ENCODE data around the gene IDE. TPM values are rescaled to one million over a fixed set of nuclear protein-coding genes. Genes with fewer than 3 reads are reported as not detected.
A peak's percentile ranks its signal among the peaks of the same experiment; 100 is the strongest.

The IDE gene
- polyA plus RNA-seq, 3 donors: 10.7 to 21.8 (median 15.6) TPM

DNA sequence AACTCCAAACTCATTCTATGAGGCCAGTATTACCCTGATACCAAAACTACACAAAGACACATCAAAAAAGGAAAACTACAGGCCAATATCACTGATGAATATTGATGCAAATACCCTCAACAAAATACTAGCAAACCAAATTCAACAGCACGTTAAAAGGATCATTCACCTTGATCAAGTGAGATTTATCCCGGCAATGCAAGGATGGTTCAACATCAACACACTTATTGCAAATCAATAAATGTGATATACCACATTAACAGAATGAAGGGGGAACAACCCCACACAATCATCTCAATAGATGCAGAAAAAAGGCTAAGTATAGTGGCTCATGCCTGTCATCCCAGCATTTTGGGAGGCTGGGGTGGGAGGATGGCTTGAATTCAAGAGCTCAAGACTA is 19.9 kb downstream of the IDE start:
- Histone ChIP-seq H3K79me2 (ENCODE audit: insufficient read depth, low read length) (peaks cover 23% of the 10 kb centered on the region), H4K20me1 (ENCODE audit: insufficient read depth, low read length) (no peaks in the 10 kb centered on the region), H3K27me3 (ENCODE audit: control insufficient read depth in 2 of 2, insufficient read depth in 2 of 2, low read length in 2 of 2) (no peaks in the 10 kb centered on the region), H3K9ac (ENCODE audit: insufficient read depth, low read length, poor library complexity, severe bottlenecking) (no peak overlapping the region), H3K36me3 (replicated peaks in 1 of 2; ENCODE audit: control insufficient read depth in 1 of 2, insufficient read depth in 2 of 2, low read length in 2 of 2) (peaks cover 18 to 69% of the 10 kb centered on the region in 2 donors), H3K4me1 (ENCODE audit: control insufficient read depth in 1 of 2, insufficient read depth in 2 of 2, low read length in 2 of 2) (no peaks in the 10 kb centered on the region), H3K9me3 (replicated peaks in 1 of 2; ENCODE audit: control insufficient read depth in 1 of 2, insufficient read depth in 1 of 2, low read length in 2 of 2) (peaks cover 8 to 18% of the 10 kb centered on the region in 2 donors), H2AFZ (ENCODE audit: insufficient read depth, low read depth, low read length, poor library complexity, severe bottlenecking) (no peak overlapping the region), H3K4me2 (replicated peaks; ENCODE audit: extremely low read depth, low read length, poor library complexity, severe bottlenecking) (no peak overlapping the region), H3K4me3 (replicated peaks in 1 of 3; ENCODE audit: low read depth in 2 of 3, low read length in 3 of 3) (no peak overlapping the region), H3K27ac (ENCODE audit: low read depth in 1 of 2, low read length in 2 of 2) (no peak overlapping the region)
- Mint-ChIP-seq H3K36me3 (peaks cover 53 to 82% of the 10 kb centered on the region in 2 donors), H3K9me3 (peaks cover 15 to 32% (median 25%) of the 10 kb centered on the region in 7 donors), H3K27ac (no peak overlapping the region), H3K4me3 (no peak overlapping the region), H3K27me3 (ENCODE audit: low read depth in 3 of 3) (no peaks in the 10 kb centered on the region), H3K4me1 (peaks cover 2% of the 10 kb centered on the region)
- no peak for DNase-seq
- WGBS (ENCODE audit: insufficient coverage): 100% methylated on average over 1 of the region's 2 CpGs
- intact Hi-C loops (cut with micrococcal nuclease): no loop called here
- no peak for TF ChIP-seq CTCF (IDR thresholded peaks at IDR 0.05)

DNA sequence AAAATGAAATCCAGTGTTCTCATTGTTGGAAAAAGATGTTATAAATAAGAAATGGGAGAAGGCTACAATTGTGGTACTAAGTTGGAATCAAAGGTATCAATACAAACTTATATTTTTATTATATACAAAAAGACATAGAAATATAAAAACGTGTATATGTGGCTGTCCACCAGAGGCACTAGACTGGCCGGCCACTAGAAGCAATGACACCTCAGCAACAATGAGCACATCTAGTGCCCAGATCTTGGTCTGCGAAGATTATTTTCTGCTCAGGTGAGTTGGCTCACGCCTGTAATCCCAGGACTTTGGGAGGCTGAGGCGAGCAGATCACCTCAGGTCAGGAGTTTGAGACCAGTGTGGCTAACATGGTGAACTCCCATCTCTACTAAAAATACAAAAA is 21.6 kb downstream of the IDE start:
- Mint-ChIP-seq H3K36me3 (peaks cover 53 to 77% of the 10 kb centered on the region in 2 donors), H3K4me1 (peaks cover 2% of the 10 kb centered on the region), H3K27ac (no peak overlapping the region), H3K9me3 (peaks cover 15 to 32% (median 25%) of the 10 kb centered on the region in 7 donors), H3K4me3 (no peak overlapping the region), H3K27me3 (ENCODE audit: low read depth in 3 of 3) (no peaks in the 10 kb centered on the region)
- Histone ChIP-seq H3K4me1 (ENCODE audit: control insufficient read depth in 1 of 2, insufficient read depth in 2 of 2, low read length in 2 of 2) (no peaks in the 10 kb centered on the region), H3K27me3 (ENCODE audit: control insufficient read depth in 2 of 2, insufficient read depth in 2 of 2, low read length in 2 of 2) (no peaks in the 10 kb centered on the region), H3K4me2 (replicated peaks; ENCODE audit: extremely low read depth, low read length, poor library complexity, severe bottlenecking) (no peak overlapping the region), H3K9me3 (replicated peaks in 1 of 2; ENCODE audit: control insufficient read depth in 1 of 2, insufficient read depth in 1 of 2, low read length in 2 of 2) (peaks cover 8 to 18% of the 10 kb centered on the region in 2 donors), H3K27ac (ENCODE audit: low read depth in 1 of 2, low read length in 2 of 2) (no peak overlapping the region), H3K4me3 (replicated peaks in 1 of 3; ENCODE audit: low read depth in 2 of 3, low read length in 3 of 3) (no peak overlapping the region), H3K36me3 (replicated peaks in 1 of 2; ENCODE audit: control insufficient read depth in 1 of 2, insufficient read depth in 2 of 2, low read length in 2 of 2) (peaks cover 28 to 69% of the 10 kb centered on the region in 2 donors), H3K79me2 (ENCODE audit: insufficient read depth, low read length) (peaks cover 15% of the 10 kb centered on the region), H2AFZ (ENCODE audit: insufficient read depth, low read depth, low read length, poor library complexity, severe bottlenecking) (no peak overlapping the region), H3K9ac (ENCODE audit: insufficient read depth, low read length, poor library complexity, severe bottlenecking) (no peak overlapping the region), H4K20me1 (ENCODE audit: insufficient read depth, low read length) (no peaks in the 10 kb centered on the region)
- TF ChIP-seq CTCF (IDR thresholded peaks at IDR 0.05): peak; percentile 41
- DNase-seq: no peak
- 100% methylated on average over 4 of the region's 5 CpGs for WGBS (ENCODE audit: insufficient coverage)
- intact Hi-C loops (cut with micrococcal nuclease): no loop called here

Data from CD14-positive monocyte (primary cell).